IMR-90 (cell line): ENCODE measurements around the gene GGA2.

Experiments
- CEBPB ChIP-seq: IDR thresholded peaks from 2 replicates; pipeline ENCODE4 v1.6.1; 2012; ENCODE audit warnings: low read depth, low read length, improper control_type of control experiment
- CHD1 ChIP-seq: IDR thresholded peaks from 2 replicates; pipeline ENCODE4 v1.6.1; 2012; ENCODE audit warnings: low read depth, low read length, improper control_type of control experiment
- TF ChIP-seq, protein P1 (sequence below): conservative IDR thresholded peaks from 2 replicates; pipeline ENCODE4 v1.5.1; 2012; ENCODE audit warnings: mild to moderate bottlenecking, low read depth, low read length, improper control_type of control experiment

GRCh38 chr16:23511731-23512130 lies 1.4 kb upstream of the GGA2 start:
- TF ChIP-seq CEBPB (no peak), CHD1 (no peak)
- TF ChIP-seq, protein P1, sequence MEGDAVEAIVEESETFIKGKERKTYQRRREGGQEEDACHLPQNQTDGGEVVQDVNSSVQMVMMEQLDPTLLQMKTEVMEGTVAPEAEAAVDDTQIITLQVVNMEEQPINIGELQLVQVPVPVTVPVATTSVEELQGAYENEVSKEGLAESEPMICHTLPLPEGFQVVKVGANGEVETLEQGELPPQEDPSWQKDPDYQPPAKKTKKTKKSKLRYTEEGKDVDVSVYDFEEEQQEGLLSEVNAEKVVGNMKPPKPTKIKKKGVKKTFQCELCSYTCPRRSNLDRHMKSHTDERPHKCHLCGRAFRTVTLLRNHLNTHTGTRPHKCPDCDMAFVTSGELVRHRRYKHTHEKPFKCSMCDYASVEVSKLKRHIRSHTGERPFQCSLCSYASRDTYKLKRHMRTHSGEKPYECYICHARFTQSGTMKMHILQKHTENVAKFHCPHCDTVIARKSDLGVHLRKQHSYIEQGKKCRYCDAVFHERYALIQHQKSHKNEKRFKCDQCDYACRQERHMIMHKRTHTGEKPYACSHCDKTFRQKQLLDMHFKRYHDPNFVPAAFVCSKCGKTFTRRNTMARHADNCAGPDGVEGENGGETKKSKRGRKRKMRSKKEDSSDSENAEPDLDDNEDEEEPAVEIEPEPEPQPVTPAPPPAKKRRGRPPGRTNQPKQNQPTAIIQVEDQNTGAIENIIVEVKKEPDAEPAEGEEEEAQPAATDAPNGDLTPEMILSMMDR = no peak
